Activated CD4-positive, alpha-beta memory T cell treated with anti-CD3 and anti-CD28 coated beads, Interleukin-2, amount 10 ng/mL, durations not matched to agents 7 days and 5 days (primary cell): ENCODE data around the gene NAP1L5. TPM values are rescaled to one million over a fixed set of nuclear protein-coding genes. Genes with fewer than 3 reads are reported as not detected.

Source experiments
- CTCF ChIA-PET: fragments of 350-600 bp; sonication (Branson Sonifier 250); formaldehyde crosslinking; loops from one replicate; lab custom pipeline; 2021; ENCODE audit warnings: antibody characterized with exemption, inconsistent platforms; lab: Charles Lee
- POLR2A ChIA-PET: fragments of 350-600 bp; sonication (Branson Sonifier 250); formaldehyde crosslinking; loops from one replicate; lab custom pipeline; 2021; ENCODE audit warnings: antibody characterized with exemption; lab: Charles Lee
- DNase-seq: peaks from one replicate; pipeline ENCODE4 v3.0.0-alpha.2; 2020
- H3K27ac Mint-ChIP-seq: one replicate; pipeline ENCODE4 v1.8.0; 2021; ENCODE audit warnings: mild to moderate bottlenecking, mixed read lengths
- H3K27me3 Mint-ChIP-seq: one replicate; pipeline ENCODE4 v1.8.0; 2021; ENCODE audit warnings: mixed read lengths
- H3K36me3 Mint-ChIP-seq: one replicate; pipeline ENCODE4 v1.8.0; 2021; ENCODE audit warnings: low read depth, mixed read lengths
- H3K4me1 Mint-ChIP-seq: one replicate; pipeline ENCODE4 v1.8.0; 2021; ENCODE audit warnings: mixed read lengths
- H3K4me3 Mint-ChIP-seq: one replicate; pipeline ENCODE4 v1.8.0; 2021; ENCODE audit warnings: mild to moderate bottlenecking, mixed read lengths
- H3K9me3 Mint-ChIP-seq: one replicate; pipeline ENCODE4 v1.8.0; 2021; ENCODE audit warnings: mixed read lengths
- total RNA-seq, 2 experiments: library from RNA; stranded (reverse); gene quantifications; one replicate each; pipeline ENCODE4 v1.2.3, GENCODE V29; 2021

Gene NAP1L5
- total RNA-seq, 2 experiments from 2014 or later: 4.7 to 5.4 TPM

- Mint-ChIP-seq H3K36me3 (peaks cover 3% of the 10 kb centered on the region), H3K4me1 (no peaks in the 10 kb centered on the region), H3K27ac (no peak overlapping the region), H3K9me3 (no peaks in the 10 kb centered on the region), H3K27me3 (no peaks in the 10 kb centered on the region), H3K4me3 (no peak overlapping the region)
- ChIA-PET POLR2A (no interaction called here), CTCF (interaction anchor here (1.6 kb wide), 1 partner anchor 110 kb away, joined by 5 read pairs; no protein-coding TSS in a partner anchor)
- DNase-seq: no peak
Observed at GRCh38 chr4:88649716-88650115, 47.9 kb downstream of the NAP1L5 start.

- Mint-ChIP-seq H3K36me3 (no peaks in the 10 kb centered on the region), H3K27ac (no peak overlapping the region)
- POLR2A ChIA-PET: no interaction called here
Observed at GRCh38 chr4:88646528-88647280, 50.9 kb downstream of the NAP1L5 start.

GRCh38 chr4:88645994-88646393 lies 51.6 kb downstream of the NAP1L5 start:
- CTCF ChIA-PET: no interaction called here
- Mint-ChIP-seq H3K27ac (no peak overlapping the region), H3K4me3 (no peak overlapping the region), H3K4me1 (no peaks in the 10 kb centered on the region), H3K27me3 (no peaks in the 10 kb centered on the region), H3K9me3 (peaks cover 5% of the 10 kb centered on the region), H3K36me3 (no peaks in the 10 kb centered on the region)
- no peak for DNase-seq
- POLR2A ChIA-PET: no interaction called here

More at GRCh38 chr4:88646528-88647280, 50.9 kb downstream of the NAP1L5 start:
- Mint-ChIP-seq H3K9me3 (peaks cover 5% of the 10 kb centered on the region), H3K4me1 (no peaks in the 10 kb centered on the region), H3K4me3 (no peak overlapping the region), H3K27me3 (no peaks in the 10 kb centered on the region)
- DNase-seq: no peak
- CTCF ChIA-PET: no interaction called here

Other genes with a start within 250 kb of the NAP1L5 start
- gene HERC5, start 240.7 kb downstream of the NAP1L5 start, total RNA-seq: 10 to 100 TPM; 92.5 to 97.0 TPM
- 10 to 100 TPM; 50.8 to 52.1 TPM for gene PYURF, start 174.1 kb downstream of the NAP1L5 start, total RNA-seq
- 10 to 100 TPM; 36.9 to 41.9 TPM for gene HERC3, start 105.3 kb downstream of the NAP1L5 start, total RNA-seq